SHP77 (cell line): Measurements from ENCODE around the gene SIRT2.
"Not testable (repeated sequence)": the region's sequence is repeated elsewhere in the genome, so short reads cannot be mapped to it uniquely, and the experiment has no call there.

ENCODE experiments used
- DNase-seq, 2 experiments: peaks; one replicate each; lab custom pipeline; 2025; lab: John Stamatoyannopoulos, UW

Gene SIRT2

DNA sequence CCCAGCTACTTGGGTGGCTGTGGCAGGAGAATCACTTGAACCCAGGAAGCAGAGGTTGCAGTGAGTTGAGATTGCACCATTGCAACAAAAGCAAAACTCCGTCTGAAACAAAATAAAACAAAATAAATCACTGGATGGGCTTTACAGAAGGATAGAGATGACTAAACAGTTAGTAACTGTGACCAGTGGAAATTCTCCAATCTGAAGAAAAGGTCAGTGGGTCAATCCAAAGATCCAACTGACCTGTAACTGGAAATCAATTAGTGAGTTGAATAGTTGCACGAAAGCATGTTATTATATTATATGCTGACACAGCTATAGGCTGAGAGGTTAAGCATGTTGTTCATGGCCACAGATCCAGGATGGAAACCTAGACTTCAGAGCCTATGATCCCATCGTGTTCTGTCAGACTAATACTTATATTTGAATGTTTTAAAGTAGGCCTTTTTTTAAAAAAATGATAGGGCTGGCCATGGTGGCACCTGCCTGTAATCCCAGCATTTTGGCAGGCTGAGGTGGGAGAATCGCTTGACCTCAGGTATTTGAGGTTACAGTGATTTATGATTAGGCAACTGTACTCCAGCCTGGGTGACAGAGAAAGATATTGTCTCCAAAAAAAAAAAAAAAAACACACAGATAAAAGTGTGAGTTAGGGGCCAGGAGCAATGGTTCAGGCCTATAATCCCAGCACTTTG lies 69.2 kb downstream of the SIRT2 start:
- no peak for DNase-seq

DNA sequence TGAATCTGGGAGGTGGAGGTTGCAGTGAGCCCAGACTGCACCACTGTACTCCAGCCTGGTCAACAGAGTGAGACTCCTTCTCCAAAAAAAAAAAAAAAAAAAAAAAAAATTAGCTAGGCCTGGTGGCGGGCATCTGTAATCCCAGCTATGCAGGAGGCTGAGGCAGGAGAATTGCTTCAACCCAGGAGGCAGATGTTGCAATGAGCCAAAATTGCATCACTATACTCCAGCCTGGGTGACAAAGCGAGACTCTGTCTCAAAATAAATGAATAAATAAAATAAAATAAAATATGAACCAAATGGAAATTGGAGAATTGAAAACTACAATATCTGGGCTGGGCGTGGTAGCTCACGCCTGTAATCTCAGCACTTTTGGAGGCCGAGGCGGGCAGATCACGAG lies 70.2 kb downstream of the SIRT2 start:
- DNase-seq, result not testable (repeated sequence)
